Mucosa of stomach (tissue), 1 donor: ENCODE results near the gene SCG2.

Experiments
- H3K27me3 ChIP-seq: one replicate; pipeline ENCODE4 v1.7.0; 2013; ENCODE audit warnings: mild to moderate bottlenecking, low read length; ENCODE audit not compliant: control insufficient read depth, insufficient read depth
- H3K36me3 ChIP-seq: one replicate; pipeline ENCODE4 v1.7.0; 2013; ENCODE audit warnings: low read length; ENCODE audit not compliant: control insufficient read depth, insufficient read depth
- H3K4me1 ChIP-seq: one replicate; pipeline ENCODE4 v1.7.0; 2013; ENCODE audit warnings: mild to moderate bottlenecking, low read length; ENCODE audit not compliant: control insufficient read depth, insufficient read depth
- H3K4me3 ChIP-seq: one replicate; pipeline ENCODE4 v1.7.0; 2013; ENCODE audit warnings: low read length
- H3K9ac ChIP-seq: one replicate; pipeline ENCODE4 v1.7.0; 2013; ENCODE audit warnings: mild to moderate bottlenecking, low read length, moderate library complexity
- H3K9me3 ChIP-seq: one replicate; pipeline ENCODE4 v1.7.0; 2013; ENCODE audit warnings: mild to moderate bottlenecking, low read length, moderate library complexity; ENCODE audit not compliant: control insufficient read depth
- donor health status: Pancreatic carcinoma.

The SCG2 gene, protein sequence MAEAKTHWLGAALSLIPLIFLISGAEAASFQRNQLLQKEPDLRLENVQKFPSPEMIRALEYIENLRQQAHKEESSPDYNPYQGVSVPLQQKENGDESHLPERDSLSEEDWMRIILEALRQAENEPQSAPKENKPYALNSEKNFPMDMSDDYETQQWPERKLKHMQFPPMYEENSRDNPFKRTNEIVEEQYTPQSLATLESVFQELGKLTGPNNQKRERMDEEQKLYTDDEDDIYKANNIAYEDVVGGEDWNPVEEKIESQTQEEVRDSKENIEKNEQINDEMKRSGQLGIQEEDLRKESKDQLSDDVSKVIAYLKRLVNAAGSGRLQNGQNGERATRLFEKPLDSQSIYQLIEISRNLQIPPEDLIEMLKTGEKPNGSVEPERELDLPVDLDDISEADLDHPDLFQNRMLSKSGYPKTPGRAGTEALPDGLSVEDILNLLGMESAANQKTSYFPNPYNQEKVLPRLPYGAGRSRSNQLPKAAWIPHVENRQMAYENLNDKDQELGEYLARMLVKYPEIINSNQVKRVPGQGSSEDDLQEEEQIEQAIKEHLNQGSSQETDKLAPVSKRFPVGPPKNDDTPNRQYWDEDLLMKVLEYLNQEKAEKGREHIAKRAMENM

DNA sequence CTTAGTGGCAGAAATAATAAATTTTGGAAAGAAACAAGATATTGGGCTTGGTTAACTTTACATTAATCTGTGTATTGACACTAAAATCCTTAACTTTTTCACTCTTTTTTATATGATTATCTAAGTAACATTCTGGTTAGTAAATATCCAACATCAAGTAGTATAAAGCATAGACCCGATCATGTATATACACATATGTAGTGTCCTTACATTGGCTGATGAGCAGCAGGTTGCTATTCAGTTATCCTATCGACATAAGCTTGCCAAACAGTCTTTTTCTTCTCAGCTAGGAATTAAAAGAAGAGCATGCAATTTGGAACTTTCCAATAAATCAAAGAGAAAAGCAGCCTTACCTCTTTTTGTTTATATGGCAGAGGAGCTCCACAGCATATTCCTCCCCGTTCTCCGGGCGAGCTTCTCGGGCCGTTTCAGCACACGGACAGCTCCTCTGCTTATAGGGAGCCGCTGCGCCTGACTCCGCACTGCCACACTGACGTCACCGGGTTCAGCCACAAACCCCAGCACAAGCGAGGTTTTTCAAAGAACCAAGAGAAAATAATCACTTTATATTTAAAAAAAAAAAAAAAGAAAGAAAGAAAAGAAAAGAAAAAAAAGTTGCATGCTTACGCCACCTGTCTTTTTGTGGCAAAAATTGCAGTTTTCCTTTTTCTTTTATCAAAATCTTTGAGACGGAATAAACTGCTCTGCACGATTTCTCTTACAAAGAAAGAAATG, at the start of gene SCG2:
Gene SCG2 (minus strand): TSS at position 430 of the 735 bp plus-strand sequence. CDS start 3,079 bp downstream, outside the sequence.
- H3K9me3 ChIP-seq = no peaks in the 10 kb centered on the region
- no peaks in the 10 kb centered on the region for H3K27me3 ChIP-seq
- H3K9ac ChIP-seq = no peak within 1 kb of the TSS
- H3K36me3 ChIP-seq = no peaks in the 10 kb centered on the region
- H3K4me3 ChIP-seq = no peak within 1 kb of the TSS
- no peaks in the 10 kb centered on the region for H3K4me1 ChIP-seq

DNA sequence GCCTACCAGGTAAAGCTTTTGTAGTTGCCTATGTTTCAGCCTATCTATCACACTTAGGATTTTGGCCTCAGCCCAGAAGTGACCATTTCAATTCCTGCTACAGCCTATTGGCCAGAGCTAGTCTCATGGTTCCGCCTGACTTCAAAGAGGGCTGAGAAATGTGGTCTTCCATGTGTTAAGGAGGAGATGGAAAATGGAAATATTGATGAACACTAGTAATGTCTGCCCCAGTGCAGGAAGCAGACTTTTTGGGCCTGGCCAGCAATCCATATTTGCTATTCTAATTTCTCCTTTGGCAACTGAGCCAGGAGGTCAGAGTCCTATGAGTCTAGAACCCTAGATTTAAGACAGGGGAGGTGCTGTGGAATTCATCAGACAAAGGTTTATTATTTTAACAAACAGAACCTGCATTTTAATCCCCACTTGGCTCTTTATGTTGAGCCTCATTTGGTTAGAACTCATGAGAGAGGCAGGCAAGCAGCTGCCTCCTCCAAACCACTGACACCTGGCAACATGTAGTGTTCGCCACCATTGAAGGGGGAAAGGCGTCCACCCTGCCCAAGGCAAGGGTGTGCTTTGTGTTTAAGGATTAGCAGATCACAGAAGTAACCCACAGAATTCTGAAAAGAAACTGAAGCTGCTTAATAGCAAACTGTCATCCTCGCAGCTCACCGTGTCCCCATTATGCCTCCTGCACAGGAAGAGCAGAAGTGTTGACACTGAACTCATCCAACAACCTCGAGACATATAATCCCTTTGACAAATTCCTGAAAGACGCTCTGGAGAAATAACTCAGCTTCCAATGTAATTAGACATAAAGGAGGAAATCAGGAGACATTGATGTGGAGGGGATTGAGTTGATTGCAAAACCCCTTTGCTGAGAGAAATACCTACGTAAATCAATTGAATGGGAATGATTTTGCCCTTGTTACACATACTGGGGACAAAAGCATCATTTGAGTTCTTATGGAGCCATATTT, 47.7 kb upstream of the SCG2 start:
- Histone ChIP-seq H3K9ac (no peak overlapping the region), H3K27me3 (no peaks in the 10 kb centered on the region), H3K4me1 (no peaks in the 10 kb centered on the region), H3K4me3 (no peak overlapping the region), H3K9me3 (no peaks in the 10 kb centered on the region), H3K36me3 (no peaks in the 10 kb centered on the region)

DNA sequence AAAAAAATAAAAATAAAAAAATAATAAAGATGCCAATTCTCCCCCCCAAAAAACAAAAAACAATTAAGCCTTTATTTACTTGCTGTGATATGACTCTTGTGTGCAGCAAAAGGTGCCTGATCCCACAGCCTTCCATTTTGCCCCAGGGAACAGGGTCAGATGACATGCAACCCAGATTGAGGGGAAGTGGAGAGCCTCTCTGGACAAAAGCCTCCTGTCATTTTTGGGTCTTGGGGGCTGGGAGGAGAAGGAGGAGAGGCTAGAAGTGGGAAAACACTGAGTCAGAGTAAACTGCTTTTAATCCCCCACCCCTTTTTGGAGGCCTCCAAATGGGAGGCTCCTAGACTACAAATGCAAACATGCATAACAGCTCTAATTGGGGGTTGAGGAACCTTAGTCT, 46.6 kb upstream of the SCG2 start:
- Histone ChIP-seq H3K9me3 (no peaks in the 10 kb centered on the region), H3K4me1 (no peaks in the 10 kb centered on the region)

DNA sequence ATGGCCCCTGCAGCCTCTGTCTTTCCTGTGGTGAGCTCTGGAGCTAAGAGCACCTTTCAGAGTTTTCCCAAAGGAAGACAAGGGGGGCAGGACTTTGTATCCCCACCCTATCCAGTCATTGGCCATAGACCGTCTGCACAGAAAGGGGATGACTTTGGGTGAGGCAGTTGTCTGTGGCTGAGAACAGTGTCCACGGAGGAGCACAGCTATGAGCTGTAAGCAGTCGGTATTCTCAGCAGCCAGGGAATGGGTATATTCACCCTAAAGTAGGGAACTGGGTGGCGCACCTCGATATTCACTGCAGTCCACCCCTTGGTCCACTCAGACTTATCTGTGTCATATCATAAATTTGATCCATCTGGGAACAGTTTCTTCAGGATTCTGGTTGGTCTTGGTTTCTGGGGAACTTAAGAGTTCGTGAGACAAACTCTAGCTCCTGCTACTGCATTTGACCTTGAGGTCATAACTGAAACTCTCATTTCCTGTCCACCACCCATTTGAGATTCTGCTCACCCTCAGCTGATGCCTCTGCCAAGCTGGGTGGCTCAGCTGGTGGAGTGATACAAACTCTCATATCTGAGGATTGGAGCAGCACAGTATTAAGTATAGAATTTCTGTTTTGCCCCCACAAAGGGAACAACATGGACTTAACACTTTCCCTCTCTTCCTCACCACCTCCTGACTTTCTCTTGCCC, 45.2 kb upstream of the SCG2 start:
- no peaks in the 10 kb centered on the region for H3K27me3 ChIP-seq
- no peak overlapping the region for H3K4me3 ChIP-seq
- no peak overlapping the region for H3K9ac ChIP-seq
- no peaks in the 10 kb centered on the region for H3K36me3 ChIP-seq
- H3K9me3 ChIP-seq = no peaks in the 10 kb centered on the region
- H3K4me1 ChIP-seq = no peaks in the 10 kb centered on the region

More for the DNA sequence above, 46.6 kb upstream of the SCG2 start:
- Histone ChIP-seq H3K36me3 (no peaks in the 10 kb centered on the region), H3K4me3 (no peak overlapping the region), H3K27me3 (no peaks in the 10 kb centered on the region), H3K9ac (no peak overlapping the region)

DNA sequence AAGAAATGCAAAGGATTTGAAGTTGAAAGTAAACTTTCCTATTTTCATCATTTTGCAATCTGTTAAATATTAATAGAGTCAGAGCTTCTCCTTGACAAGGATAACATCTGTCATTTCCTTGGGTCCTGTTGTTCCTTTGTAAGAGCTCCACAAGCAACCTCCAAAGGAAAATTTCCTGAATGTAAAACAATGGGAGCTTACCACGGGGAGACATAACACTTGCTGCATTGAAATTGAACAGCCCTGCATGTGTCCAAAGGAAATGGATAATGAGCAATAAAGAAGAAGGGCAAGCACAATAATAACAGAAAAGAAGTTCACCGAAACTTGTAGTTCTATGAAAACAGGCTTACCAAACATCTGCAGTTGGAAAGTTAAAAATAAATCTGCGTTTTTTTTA, 42.0 kb upstream of the SCG2 start:
- Histone ChIP-seq H3K9me3 (no peaks in the 10 kb centered on the region), H3K4me1 (no peaks in the 10 kb centered on the region), H3K9ac (no peak overlapping the region), H3K36me3 (no peaks in the 10 kb centered on the region), H3K27me3 (no peaks in the 10 kb centered on the region), H3K4me3 (no peak overlapping the region)

DNA sequence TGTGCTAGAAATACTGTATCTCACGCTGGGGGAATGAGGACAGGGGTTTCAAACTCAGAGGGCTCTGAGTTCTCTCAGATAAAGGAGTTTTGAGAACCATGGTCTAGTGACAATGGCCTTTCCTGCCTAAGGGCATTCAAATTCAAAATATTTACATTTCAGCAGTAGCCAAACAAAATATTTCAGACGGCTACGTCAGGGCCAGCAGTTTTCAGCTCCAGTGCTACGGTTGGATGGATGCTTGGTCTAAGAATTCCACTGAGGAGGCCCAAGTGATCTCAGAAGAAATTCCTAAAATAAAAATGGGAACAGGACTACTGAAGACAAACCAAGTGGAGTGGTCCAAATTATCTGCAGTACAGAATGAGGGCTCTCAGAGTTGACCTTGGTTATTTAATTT, 41.1 kb upstream of the SCG2 start:
- Histone ChIP-seq H3K4me1 (no peaks in the 10 kb centered on the region), H3K36me3 (no peaks in the 10 kb centered on the region), H3K9ac (no peak overlapping the region)

DNA sequence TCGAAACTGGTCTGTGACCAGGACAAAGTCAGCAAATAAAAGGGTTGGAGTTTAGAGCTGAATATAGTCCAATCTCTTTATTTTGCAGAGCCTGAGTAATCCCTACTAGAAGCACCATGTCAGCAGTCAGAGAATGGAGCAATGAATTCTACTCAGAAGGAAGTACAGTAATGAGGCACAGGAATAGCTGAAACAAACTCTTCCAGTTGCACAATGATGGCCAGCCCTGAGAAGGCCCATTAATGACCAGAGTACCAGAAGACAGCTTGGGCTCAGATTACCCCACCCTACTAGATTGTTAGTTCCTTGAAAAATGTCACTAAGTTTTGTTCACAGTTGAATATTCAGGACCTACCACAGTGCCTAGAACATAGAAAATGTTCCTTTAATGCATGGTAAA, 40.3 kb upstream of the SCG2 start:
- H3K27me3 ChIP-seq = no peaks in the 10 kb centered on the region
- no peak overlapping the region for H3K9ac ChIP-seq
- H3K9me3 ChIP-seq = no peaks in the 10 kb centered on the region
- no peak overlapping the region for H3K4me3 ChIP-seq
- H3K36me3 ChIP-seq = no peaks in the 10 kb centered on the region
- H3K4me1 ChIP-seq = no peaks in the 10 kb centered on the region

More for the DNA sequence above, 41.1 kb upstream of the SCG2 start:
- H3K9me3 ChIP-seq = no peaks in the 10 kb centered on the region
- no peaks in the 10 kb centered on the region for H3K27me3 ChIP-seq
- H3K4me3 ChIP-seq = no peak overlapping the region

DNA sequence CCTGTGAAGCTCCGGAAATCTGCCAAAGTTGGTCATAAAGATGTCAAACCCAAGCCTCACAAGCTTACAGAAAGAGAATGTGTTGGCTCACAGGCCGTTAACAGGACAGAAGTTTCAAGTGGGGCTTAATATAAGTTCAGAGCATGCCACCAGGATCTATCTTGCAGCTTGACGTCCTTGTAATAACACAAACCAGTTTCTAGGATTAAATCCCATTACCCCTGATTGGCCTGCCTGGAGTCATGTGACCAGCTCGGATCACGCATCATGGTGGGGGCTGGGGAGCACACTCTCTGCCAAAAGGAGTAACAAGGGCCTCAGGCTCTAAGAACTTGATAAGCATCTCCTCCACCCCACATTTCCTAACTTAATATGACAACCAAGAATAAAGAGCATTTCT, 38.9 kb upstream of the SCG2 start:
- H3K4me1 ChIP-seq = no peaks in the 10 kb centered on the region
- H3K27me3 ChIP-seq = no peaks in the 10 kb centered on the region
- H3K9ac ChIP-seq = no peak overlapping the region
- no peaks in the 10 kb centered on the region for H3K36me3 ChIP-seq
- no peaks in the 10 kb centered on the region for H3K9me3 ChIP-seq
- H3K4me3 ChIP-seq = no peak overlapping the region

DNA sequence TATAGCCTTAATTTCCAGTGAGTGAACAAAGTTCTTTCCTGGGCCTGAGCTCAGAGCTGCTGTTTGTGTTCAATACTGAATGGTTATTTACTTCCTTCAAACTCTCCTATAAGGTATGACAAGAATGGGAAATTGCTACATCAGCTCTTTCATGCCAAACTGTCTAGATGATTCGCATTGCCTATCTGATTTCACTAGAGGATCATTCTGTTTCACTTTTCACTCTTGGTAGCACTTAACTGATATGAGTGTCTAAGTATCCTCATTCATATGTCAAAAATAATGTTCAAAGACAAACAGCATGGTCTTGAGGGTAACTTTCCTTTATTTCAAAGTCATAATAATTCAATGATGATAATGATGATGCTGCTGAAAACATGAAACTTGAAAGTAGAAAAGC, 32.9 kb upstream of the SCG2 start:
- H3K36me3 ChIP-seq = no peaks in the 10 kb centered on the region
- H3K9ac ChIP-seq = no peak overlapping the region
- no peaks in the 10 kb centered on the region for H3K9me3 ChIP-seq
- H3K4me3 ChIP-seq = no peak overlapping the region
- H3K27me3 ChIP-seq = no peaks in the 10 kb centered on the region
- no peaks in the 10 kb centered on the region for H3K4me1 ChIP-seq

DNA sequence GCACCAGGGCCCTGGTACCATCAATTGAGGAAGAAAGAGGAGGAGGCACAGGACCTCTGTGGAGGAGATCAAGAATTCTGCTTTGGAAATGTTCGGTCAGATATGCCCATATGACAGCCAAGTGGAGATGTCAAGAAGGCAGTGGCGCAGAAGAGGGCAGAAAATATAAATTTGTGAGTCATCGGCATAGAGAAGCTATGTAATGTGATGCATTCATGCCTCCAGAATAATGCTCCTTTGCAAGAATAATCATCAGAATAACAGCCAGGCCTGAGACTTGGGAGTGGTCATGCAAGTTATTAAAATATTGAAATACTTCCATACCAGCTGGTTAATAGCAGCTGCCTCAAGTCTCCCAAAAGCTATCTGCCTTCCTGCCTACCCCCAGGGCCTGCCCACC, 32.1 kb upstream of the SCG2 start:
- Histone ChIP-seq H3K9ac (no peak overlapping the region), H3K4me1 (no peaks in the 10 kb centered on the region), H3K4me3 (no peak overlapping the region), H3K27me3 (no peaks in the 10 kb centered on the region), H3K9me3 (no peaks in the 10 kb centered on the region), H3K36me3 (no peaks in the 10 kb centered on the region)

DNA sequence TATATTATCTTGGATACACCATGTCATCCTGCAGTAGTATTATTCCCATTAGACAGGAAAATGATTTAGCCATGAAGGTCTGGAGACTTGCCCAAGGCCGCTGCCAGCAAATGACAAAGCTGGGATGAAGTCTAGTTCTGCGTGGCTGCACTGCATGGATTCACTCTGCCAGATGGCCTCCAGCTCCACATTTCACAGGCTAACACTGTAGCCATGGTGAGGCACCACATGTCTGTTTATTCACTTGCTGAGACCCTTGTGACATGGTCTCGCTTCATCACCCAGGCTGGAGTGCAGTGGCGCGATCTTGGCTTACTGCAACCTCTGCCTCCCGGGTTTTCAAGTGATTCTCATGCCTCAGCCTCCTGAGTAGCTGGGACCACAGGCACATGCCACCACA, 31.5 kb upstream of the SCG2 start:
- Histone ChIP-seq H3K9me3 (no peaks in the 10 kb centered on the region), H3K4me1 (no peaks in the 10 kb centered on the region), H3K4me3 (no peak overlapping the region), H3K9ac (no peak overlapping the region), H3K36me3 (no peaks in the 10 kb centered on the region), H3K27me3 (no peaks in the 10 kb centered on the region)
